Adipose tissue (tissue), 3 donors: ENCODE measurements around the gene RHOH. TPM values are rescaled to one million over a fixed set of nuclear protein-coding genes. Genes with fewer than 3 reads are reported as not detected.

Source experiments
- H3K27ac ChIP-seq: one replicate; pipeline ENCODE4 v1.5.1; 2013; ENCODE audit warnings: low read depth, low read length
- WGBS, 3 donors: extraction: QIAGEN DNeasy Blood & Tissue Kit; methylation state at CpG; one replicate each; pipeline ENCODE4 v1.1.7; 2013; 5-methylcytosine and 5-hydroxymethylcytosine counted together
- polyA plus RNA-seq, 3 donors: library from polyadenylated mRNA; stranded (reverse); fragments of 200-250 nt; gene quantifications; one replicate each; pipeline ENCODE4 v1.2.3, GENCODE V29; 2013
- donor health status: healthy with polysubstance abuse.
- donor health status: Bipolar disorder and iron deficiency.
- donor health status: healthy.

Gene RHOH
- polyA plus RNA-seq, 3 donors: 0.60 to 2.1 (median 0.90) TPM

DNA sequence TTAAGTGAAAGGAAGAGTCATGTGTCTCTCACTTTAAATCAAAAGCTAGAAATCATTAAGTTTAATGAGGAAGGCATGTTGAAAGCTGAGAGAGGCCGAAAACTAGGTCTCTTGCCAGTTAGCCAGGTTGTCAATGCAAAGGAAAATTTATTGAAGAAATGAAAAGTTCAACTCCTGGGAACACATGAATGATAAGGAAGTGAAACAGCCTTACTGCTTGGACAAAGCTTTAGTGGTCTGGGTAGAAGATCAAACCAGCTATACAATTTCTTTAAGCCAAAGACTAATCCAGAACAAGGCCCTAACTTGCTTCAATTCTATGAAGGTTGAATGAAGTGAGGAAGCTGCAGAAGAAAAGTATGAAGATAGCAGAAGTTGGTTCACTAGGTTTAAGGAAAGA, 24.9 kb downstream of the RHOH start:
- no peak overlapping the region for H3K27ac ChIP-seq
- 83 to 86% (median 85%) methylated on average over 1 of the region's 1 CpG for WGBS, 3 donors

DNA sequence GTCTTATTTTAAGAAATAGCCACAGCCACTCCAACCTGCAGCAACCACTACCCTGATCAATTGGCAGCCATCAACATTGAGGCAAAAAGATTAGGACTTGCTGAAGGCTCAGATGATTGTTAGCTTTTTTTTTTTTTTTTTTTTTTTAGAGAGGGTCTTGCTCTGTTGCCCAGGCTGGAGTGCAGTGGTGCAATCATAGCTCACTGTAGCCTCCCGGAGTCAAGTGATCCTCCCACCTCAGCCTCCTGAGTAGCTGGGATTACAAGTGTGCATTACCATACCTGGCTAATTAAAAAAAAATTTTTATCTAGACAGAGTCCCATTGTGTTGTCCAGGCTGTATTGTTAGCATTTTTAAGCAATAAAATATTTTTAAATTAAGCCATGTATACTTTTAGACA, 26.5 kb downstream of the RHOH start:
- WGBS, 3 donors: 89 to 100% (median 91%) methylated on average over 1 of the region's 1 CpG
- no peak overlapping the region for H3K27ac ChIP-seq

DNA sequence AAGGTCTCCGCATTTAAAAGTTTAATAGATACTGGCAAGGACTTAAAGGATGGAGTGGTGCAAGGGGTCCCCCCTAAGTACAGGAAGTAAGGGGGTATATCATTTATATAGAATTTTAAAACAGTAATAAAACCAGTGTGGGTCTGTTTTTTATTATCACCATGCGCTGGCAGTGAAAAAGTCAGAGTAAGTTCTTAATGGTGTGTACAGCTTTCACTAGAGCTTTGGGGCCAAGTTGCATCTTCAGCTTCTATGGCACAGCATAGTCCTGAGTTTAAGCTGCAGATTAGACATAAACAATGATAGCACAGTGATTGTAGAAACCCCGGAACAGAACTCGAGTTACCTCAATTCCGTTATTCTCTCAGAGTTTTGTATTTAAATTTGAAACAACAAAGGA, 27.6 kb downstream of the RHOH start:
- 86 to 93% (median 90%) methylated on average over 5 of the region's 5 CpGs for WGBS, 3 donors
- H3K27ac ChIP-seq: no peak overlapping the region

DNA sequence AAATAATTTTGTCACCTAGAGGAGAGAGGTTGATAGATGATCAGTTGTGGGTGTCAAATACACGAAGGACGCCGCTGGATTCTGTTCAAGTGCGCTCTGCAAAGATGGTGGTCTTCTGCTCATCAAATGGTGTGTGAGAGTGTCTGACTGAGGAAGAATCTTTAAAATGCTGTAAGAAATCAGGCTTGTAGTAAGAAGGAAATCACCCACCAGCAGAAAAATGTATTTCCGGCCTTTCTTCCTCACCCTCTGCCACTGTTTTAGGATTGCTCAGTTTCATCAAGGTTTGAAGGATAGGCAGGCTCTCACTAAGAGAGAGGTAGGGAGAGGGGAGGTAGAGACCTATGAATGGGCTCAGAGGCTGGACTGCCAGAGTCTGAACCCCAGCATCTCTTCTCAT, 28.7 kb downstream of the RHOH start:
- H3K27ac ChIP-seq: no peak overlapping the region
- 81 to 88% (median 85%) methylated on average over 5 of the region's 5 CpGs for WGBS, 3 donors

DNA sequence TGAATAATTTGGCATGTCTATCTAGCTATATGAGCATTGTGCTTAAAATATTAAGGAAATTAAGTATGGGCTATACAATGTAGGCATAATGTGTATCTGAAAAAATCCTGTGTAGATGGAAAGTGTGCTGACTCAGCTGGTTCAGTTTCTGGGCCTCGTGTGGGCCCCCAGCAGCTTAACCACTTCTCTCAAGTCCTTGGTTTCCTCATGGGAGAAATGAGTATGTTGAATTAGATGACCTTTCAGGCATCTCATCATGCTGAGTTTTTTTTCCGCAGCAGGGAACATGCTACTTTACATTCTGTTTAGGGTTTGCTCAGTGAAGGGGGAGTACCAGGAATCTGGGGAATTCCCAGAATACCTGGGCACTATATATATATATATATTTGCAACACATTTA, 30.5 kb downstream of the RHOH start:
- H3K27ac ChIP-seq: no peak overlapping the region
- WGBS, 3 donors: 40 to 67% (median 44%) methylated on average over 2 of the region's 2 CpGs

DNA sequence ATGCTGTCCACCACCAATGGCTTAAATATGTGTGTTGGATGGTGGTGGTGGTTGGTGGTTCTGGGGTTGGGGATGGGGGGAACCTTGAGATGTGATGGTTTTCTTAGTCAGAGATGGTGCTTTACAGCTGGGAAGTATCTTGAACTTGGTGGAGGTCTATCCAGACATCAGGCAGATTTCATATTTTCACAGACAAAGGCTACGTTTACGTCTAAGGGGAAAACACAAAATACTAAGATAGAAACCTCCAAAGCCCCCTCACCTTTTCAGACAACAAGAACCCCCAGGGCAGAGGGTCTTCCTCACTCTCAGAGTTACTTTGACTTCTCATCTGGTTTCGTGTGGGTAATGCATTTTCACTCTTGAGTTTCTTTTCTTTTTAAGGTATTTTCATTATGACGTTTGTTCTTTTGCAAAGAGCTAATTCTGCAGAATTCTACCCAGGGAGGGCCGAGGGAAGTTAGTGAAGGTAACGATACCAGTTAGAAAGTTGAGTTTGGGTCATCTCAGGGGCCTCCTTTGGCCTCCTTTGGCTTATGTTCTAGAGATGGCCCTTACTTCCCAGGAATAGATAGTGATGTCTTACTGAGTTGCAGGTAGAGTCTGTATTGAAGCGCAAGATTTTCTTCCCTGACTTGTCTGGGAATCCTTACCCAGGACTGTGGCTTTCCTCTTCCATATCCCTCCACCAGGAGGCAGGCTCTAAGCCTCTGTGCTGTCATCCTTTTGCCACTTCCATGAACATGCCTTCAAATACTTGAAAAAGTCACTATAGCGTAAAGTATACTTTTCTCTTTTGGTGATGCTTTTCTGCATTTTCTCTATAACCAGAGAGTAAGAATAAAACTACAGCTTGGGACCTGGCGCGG, 31.9 kb downstream of the RHOH start:
- no peak overlapping the region for H3K27ac ChIP-seq
- 88 to 91% (median 90%) methylated on average over 10 of the region's 10 CpGs for WGBS, 3 donors

DNA sequence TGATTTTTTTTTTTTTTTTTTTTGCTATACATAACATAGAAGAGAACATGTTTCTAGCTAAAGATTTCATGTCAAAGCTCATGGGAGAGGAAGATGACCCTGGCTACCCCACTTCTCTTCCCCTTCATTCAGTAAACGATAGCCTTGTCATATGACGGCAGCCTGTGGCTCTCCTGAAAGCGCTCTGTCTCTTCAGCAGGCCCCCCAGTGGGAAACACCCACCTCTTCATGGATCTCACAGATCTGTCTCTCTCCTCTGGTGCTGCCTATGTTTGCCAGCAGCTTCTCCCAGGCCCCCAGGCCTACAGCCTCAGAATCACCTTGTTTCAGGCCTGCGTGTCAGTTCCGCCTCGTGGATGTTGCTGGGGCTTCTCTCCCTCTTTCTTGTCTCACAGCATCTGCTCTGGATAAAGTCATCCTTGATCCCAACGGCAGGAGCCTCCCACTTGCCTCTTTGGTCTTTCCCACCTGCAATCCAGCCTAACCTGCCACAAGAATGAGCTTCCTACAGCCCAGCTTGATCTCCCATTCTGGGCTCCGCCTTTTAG, 34.6 kb downstream of the RHOH start:
- 80 to 87% (median 83%) methylated on average over 8 of the region's 8 CpGs for WGBS, 3 donors

DNA sequence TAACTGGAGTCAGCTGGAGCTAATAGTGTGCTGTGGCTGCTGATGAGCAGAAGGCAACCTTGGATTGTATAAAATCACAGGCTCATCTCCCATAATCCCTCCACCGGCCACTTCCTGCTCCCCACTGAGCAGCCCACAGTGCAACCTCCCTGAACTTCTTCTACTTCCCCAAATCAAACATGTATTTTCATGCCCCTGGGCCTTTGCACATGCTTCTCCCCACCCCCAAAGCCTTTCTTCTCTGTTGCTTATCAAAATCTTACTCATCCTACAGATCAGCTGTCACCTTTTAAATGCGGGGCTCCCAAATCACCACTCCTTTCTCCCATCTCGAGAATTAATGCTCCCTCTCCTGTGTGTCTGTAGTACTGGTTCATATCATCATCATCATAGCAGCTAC, 35.8 kb downstream of the RHOH start:
- H3K27ac ChIP-seq: no peak overlapping the region
- 62 to 95% (median 75%) methylated on average over 3 of the region's 3 CpGs for WGBS, 3 donors

More for the DNA sequence above, 34.6 kb downstream of the RHOH start:
- H3K27ac ChIP-seq: no peak overlapping the region

DNA sequence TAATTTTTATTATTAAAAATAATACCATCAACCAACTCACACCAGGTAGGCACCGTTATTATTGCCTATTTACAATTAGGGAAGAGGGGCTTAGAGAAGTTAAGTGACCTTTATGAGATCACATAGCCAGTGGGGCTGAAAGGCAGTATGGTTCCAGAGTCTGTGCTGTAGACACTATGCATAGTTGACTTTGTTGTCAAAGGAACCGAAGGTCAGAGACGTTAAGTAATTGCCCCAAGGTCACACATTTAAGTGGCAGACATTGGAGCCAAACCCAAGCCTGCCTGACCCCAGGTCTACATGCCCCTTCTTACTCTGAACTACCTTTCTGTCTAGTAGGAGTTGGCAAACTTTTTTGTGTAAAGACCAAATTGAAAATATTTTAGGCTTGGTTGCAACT, 36.4 kb downstream of the RHOH start:
- 45 to 75% (median 70%) methylated on average over 3 of the region's 3 CpGs for WGBS, 3 donors
- no peak overlapping the region for H3K27ac ChIP-seq

DNA sequence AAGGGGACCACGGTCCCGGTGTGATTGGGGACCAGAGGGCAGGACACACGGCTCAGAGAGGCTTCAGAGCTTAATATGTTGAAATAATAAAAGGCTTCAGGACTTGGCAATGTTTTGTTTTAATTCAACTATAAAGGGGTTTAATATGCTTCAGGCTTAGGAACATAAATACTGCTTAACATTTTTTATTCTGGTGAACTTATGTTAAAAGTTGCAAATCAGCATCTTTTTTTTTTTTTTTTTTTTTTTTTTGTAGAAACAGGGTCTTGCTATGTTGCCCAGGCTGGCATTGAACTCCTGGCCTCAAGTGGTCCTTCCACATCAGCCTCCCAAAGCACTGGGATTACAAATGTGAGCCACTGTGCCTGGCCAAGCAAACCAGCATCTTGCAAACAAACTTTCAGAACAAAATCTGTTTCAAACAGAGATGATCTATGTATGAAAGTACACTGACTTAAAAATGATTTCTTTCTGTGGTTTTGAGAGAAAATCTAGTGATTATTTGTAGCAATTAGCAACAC, 37.7 kb downstream of the RHOH start:
- WGBS, 3 donors: 77 to 88% (median 82%) methylated on average over 3 of the region's 3 CpGs
- H3K27ac ChIP-seq: no peak overlapping the region

DNA sequence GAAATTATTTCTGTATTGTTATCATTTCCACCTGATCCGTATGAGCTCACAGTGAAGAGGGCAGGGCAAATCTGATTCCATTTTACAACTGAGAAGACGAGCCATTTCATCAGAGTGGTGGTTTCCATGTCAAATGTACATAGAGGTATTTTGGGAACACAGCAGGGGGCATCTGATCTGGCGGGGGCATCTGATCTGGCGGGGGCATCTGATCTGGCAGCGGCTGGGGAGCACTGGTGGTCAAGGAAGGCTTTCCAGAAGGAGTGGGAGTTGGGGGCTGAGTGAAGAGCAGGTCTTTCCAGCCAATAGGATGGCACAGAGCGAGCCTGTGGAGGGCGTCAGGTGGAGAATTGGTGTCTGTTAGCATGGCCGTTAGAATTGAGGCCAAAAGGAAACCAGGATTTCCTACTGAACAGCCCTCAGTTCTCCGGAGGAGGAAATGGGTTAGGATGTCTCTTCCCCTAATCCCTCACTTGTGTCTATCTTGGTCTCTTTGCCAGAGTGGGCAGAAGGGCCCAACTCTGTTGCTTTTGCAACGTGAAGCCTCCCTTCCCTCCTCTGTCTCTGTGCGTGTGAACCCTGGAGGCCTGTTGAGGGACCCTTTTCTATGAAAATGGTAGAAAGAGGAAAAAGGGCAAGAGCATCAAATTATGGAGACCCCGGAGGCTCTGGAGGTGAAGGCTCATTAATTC, 41.3 kb downstream of the RHOH start:
- no peak overlapping the region for H3K27ac ChIP-seq
- WGBS, 3 donors: 59 to 93% (median 68%) methylated on average over 12 of the region's 12 CpGs

DNA sequence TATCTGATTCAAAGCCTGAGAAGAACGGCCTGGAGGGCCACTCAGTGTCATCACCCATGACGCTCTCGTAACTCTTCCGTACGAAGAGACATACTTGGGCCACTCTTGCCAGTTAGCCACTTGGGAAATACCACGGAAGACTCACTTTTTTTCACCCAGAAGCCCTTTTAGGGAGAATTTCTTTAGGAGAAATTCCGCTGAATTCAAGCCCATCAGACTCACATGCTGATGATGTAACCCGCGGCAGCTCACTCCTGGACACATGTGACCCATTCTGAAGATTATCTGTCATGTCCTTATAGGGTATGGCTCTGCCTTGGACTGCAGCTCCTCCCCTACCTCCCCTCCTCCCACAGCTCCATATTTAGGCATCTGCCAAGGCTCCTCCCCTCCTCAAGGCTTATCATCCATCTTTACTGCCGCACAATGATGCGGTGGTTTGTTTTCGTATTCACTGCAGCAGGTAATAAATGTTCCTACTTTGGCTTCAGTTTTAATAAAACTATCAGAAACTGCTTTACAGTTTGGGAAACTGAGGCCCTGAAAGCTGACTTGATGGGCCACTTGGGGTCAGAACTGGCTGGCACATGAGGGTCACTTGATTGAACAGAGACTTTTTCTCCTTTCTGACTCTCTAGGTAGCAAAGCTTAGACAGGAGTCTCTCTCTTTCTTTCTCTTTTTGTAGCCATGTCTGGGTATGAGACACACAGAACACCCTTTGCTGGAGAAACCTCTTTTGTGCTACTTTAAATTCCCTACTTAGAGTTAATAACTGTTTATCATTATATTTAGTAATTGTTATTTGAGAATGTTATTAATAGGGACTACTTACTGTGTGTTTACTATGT, 42.1 kb downstream of the RHOH start:
- no peak overlapping the region for H3K27ac ChIP-seq
- 62 to 92% (median 67%) methylated on average over 12 of the region's 12 CpGs for WGBS, 3 donors

DNA sequence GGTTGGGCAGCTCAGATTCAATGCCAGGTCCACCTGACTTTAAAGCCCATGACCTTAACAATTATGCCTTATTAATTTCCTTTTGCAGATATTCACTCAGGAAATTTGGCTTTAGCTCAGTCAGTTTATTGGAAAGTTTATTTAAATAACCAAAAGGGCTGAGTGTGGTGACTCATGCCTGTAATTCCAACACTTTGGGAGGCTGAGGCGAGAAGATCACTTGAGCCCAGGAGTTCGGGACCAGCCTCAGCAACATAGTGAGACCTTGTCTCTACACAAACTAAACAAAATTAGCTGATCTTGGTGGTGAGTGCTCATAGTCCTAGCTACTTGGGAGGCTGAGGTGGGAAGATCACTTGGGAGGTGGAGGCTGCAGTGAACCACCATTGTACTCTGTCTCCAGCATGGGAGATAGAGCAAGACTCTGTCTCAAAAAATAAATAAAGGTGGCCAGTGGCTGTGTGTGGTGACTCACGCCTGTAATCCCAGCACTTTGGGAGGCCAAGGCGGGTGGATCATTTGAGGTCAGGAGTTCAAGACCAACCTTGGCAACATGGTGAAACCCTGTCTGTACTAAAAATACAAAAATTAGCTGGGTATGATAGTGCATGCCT, 43.3 kb downstream of the RHOH start:
- 87 to 95% (median 90%) methylated on average over 4 of the region's 4 CpGs for WGBS, 3 donors

DNA sequence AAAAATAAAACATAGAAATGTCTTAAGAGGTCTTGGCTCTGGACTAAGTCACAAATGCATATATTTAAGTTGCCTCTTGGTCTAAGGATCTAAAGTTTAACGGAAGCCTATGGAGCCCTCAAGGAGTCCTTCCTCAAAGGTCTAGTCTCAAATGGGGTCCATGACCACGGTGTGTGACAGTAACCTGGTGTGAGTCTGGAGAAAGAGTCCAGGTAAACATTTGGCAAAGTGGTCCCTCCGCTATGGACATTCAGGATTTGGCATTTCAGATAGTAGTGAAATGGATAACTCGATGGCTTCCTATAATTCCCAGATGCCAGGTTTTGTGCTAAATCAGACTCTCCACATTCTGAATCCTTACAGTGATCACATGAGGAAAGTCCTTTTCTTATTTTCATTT, 44.2 kb downstream of the RHOH start:
- 68 to 73% (median 72%) methylated on average over 4 of the region's 4 CpGs for WGBS, 3 donors
- H3K27ac ChIP-seq: no peak overlapping the region

More for the DNA sequence above, 43.3 kb downstream of the RHOH start:
- H3K27ac ChIP-seq: no peak overlapping the region

DNA sequence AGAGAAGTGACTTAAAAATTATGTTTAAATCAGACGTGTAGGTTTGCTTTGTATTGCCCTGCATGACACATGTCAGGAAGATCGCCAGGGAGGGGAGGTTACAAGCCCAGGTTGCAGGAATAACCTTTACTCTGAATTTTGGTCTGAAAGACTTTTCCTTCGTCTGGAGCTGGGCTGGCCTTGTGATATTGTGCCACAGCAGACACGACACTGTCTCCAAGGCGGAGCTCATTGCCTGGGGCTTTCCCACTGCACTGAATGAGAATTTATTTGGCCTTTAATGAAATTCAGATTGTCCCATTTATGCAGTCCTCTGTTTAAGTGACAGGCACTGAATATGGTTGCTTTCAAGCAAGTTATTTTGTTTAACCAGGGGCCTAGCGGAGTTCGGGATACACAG, 45.1 kb downstream of the RHOH start:
- WGBS, 3 donors: 50 to 75% (median 55%) methylated on average over 7 of the region's 7 CpGs
- no peak overlapping the region for H3K27ac ChIP-seq

DNA sequence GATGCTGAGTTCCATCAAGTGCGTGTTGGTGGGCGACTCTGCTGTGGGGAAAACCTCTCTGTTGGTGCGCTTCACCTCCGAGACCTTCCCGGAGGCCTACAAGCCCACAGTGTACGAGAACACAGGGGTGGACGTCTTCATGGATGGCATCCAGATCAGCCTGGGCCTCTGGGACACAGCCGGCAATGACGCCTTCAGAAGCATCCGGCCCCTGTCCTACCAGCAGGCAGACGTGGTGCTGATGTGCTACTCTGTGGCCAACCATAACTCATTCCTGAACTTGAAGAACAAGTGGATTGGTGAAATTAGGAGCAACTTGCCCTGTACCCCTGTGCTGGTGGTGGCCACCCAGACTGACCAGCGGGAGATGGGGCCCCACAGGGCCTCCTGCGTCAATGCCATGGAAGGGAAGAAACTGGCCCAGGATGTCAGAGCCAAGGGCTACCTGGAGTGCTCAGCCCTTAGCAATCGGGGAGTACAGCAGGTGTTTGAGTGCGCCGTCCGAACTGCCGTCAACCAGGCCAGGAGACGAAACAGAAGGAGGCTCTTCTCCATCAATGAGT, 46.6 kb downstream of the RHOH start:
- no peak overlapping the region for H3K27ac ChIP-seq
- 89 to 96% (median 94%) methylated on average over 19 of the region's 19 CpGs for WGBS, 3 donors

DNA sequence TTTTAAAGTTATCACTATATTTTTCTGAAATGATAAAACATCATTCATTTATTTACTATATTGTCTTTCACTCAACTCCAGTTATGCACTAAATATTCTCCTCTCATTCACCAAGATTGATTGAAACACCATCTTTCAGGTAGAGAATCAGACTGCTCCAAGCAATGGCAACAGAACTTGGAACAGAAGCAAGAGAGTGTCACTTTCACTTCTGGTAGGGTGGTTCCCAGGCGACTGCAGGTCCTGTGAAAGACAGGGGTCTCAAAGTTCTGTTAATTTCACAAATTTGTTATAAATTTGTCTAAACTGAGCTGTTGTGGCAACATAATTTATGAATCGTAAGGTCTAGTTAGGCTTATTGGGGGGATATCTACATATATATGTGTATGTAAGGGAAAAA, 47.8 kb downstream of the RHOH start:
- 80 to 82% (median 80%) methylated on average over 2 of the region's 2 CpGs for WGBS, 3 donors
- no peak overlapping the region for H3K27ac ChIP-seq

DNA sequence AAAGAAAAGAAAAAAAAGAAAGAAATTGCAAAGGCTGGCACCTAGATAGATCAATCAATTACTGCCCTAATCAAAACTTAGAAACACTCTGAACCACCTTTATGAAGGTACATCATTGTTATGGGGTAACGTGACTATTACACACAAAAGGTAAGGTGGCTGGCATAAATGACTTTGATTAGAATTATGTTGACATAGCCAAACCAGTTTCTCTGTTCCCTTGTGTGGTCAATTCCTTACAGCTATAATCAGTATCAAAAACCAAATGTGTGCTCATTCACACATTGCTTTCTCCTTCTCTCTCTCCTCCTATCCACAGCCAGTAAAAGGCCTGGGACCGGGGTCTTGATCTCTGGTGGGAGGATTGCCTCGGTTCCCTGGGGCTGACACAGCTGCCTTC, 48.7 kb downstream of the RHOH start:
- no peak overlapping the region for H3K27ac ChIP-seq
- WGBS, 3 donors: 65 to 74% (median 73%) methylated on average over 3 of the region's 3 CpGs
